Panc1 (cell line): ENCODE data around the gene RXFP2. TPM values are rescaled to one million over a fixed set of nuclear protein-coding genes. Genes with fewer than 3 reads are reported as not detected.

Experiments used
- ATAC-seq: fragments of 200-7000 bp; cut with Tn5 transposase; 2 replicates; pipeline ENCODE4 v1.9.1; 2020; ENCODE audit warnings: mild to moderate bottlenecking, moderate library complexity
- BruUV-seq: library from RNA; stranded (reverse); fragments of 400-500 nt; replicated peaks from 2 replicates; lab custom pipeline; 2021; lab: Mats Ljungman, UMichigan
- CTCF ChIA-PET: fragments of 300-600 bp; sonication (Branson Sonifier 250); formaldehyde crosslinking; loops from one replicate; lab custom pipeline; 2022; ENCODE audit warnings: antibody characterized with exemption; lab: Charles Lee
- POLR2A ChIA-PET: fragments of 300-600 bp; sonication (Branson Sonifier 250); formaldehyde crosslinking; loops from one replicate; lab custom pipeline; 2022; ENCODE audit warnings: antibody characterized with exemption; lab: Charles Lee
- DNase-seq: peaks from one replicate; pipeline ENCODE4 v3.0.0-alpha.2; 2010; ENCODE audit warnings: low read depth, low spot score
- H3K27ac ChIP-seq: 2 replicates; pipeline ENCODE4 v1.5.1; 2011; ENCODE audit warnings: mild to moderate bottlenecking, low read length, inconsistent platforms
- H3K27me3 ChIP-seq: fragments of 200-500 bp; sonication (Bioruptor generic); 2 replicates; pipeline ENCODE4 v1.6.0; 2014; ENCODE audit warnings: low read length, inconsistent platforms; ENCODE audit not compliant: control insufficient read depth, insufficient read depth
- H3K36me3 ChIP-seq: fragments of 200-500 bp; sonication (Bioruptor generic); 2 replicates; pipeline ENCODE4 v1.5.1; 2014; ENCODE audit warnings: inconsistent platforms, mild to moderate bottlenecking, low read length, moderate library complexity; ENCODE audit not compliant: control insufficient read depth, insufficient read depth
- H3K4me1 ChIP-seq: 2 replicates; pipeline ENCODE4 v1.5.1; 2011; ENCODE audit warnings: inconsistent platforms, mild to moderate bottlenecking, low read length, moderate library complexity; ENCODE audit not compliant: control insufficient read depth, insufficient read depth
- H3K4me3 ChIP-seq, 2 experiments: 2 replicates each; pipeline ENCODE4 v1.5.1; 2011 to 2012; ENCODE audit warnings: low read depth in 2 of 2, low read length in 2 of 2, mild to moderate bottlenecking in 2 of 2, inconsistent platforms in 1 of 2, moderate library complexity in 1 of 2
- H3K9me3 ChIP-seq: fragments of 200-500 bp; sonication (Bioruptor generic); 2 replicates; pipeline ENCODE4 v1.5.1; 2014; ENCODE audit warnings: low read depth, mild to moderate bottlenecking, inconsistent platforms, low read length, moderate library complexity; ENCODE audit not compliant: control insufficient read depth, insufficient read depth
- CTCF ChIP-seq: fragments of 450-650 bp; IDR thresholded peaks from 2 replicates; pipeline ENCODE4 v1.5.1; 2017; ENCODE audit warnings: mild to moderate bottlenecking
- POLR2AphosphoS5 ChIP-seq: IDR thresholded peaks from 2 replicates; pipeline ENCODE4 v1.6.1; 2012; ENCODE audit warnings: mild to moderate bottlenecking, low read depth, low read length, moderate library complexity
- SIN3A ChIP-seq: IDR thresholded peaks from 2 replicates; pipeline ENCODE4 v1.6.1; 2012; ENCODE audit warnings: low read depth, mild to moderate bottlenecking, low read length, moderate library complexity, borderline replicate concordance; ENCODE audit not compliant: insufficient read depth
- TCF7L2 ChIP-seq: IDR thresholded peaks from 2 replicates; pipeline ENCODE4 v1.6.1; 2011; ENCODE audit warnings: mild to moderate bottlenecking, low read depth, low read length, inconsistent platforms
- in situ Hi-C: cut with HindIII; loops from 2 replicates; pipeline ENCODE4 v1.10.0; 2016; ENCODE audit warnings: low sequenced_read_pairs, low pct_unique_long_range_greater_than_20kb
- intact Hi-C: fragments of 100-400 bp; cut with micrococcal nuclease; formaldehyde crosslinking; loops from one replicate; pipeline ENCODE4 v1.10.0; 2022; ENCODE audit not compliant: unreplicated experiment
- total RNA-seq: library from RNA; stranded (reverse); gene quantifications from one replicate; pipeline ENCODE4 v1.2.1, GENCODE V29; 2021; ENCODE audit not compliant: unreplicated experiment
- TF ChIP-seq, protein P1 (sequence below), 2 experiments: IDR thresholded peaks; 2 replicates each; pipeline ENCODE4 v1.6.1; 2011 to 2012; ENCODE audit warnings: low read depth in 2 of 2, control low read depth in 1 of 2, low read length in 1 of 2, mild to moderate bottlenecking in 1 of 2, moderate library complexity in 1 of 2; ENCODE audit not compliant: insufficient read depth in 1 of 2

Gene RXFP2
- total RNA-seq, 1 experiment from 2014 or later = not detected

DNA sequence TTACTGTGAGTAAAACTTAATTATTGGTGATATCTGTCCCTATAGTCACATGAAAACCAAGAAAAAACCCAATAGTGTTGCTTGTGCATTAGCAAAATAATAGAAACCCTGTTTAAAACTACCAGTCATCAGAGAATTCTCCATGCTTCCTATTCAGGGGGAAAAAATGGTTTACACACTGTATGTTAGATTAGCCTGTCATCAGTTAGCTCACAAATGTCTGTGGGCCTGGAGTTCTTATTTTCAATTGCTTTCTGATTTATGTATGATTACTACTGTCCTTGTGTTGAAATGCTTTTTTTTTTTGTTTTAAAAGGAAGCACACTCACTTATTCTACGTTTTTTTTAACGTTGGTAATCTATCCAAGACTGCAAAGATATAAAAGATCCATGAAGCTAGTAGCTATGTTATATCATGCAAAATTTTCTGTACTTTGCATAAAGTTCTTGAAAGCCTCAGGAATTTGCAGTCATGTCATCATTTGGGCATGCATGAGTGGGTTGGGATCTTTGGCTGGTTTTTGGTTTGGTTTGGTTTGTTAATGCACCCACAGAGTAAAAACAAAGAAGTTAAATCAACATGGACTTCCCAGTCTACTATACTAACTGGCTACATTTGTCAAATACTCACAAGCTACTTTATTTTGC lies 25.9 kb downstream of the RXFP2 start:
- DNase-seq (no peak), ATAC-seq (no peak)
- in situ Hi-C loops (no loop called here), intact Hi-C loops (no loop called here)
- Histone ChIP-seq H3K4me3 (no peak overlapping the region), H3K27me3 (peaks cover 4% of the 10 kb centered on the region; the same call in 1 of the 2 replicates), H3K4me1 (no peaks in the 10 kb centered on the region), H3K27ac (no peak overlapping the region), H3K36me3 (no peaks in the 10 kb centered on the region), H3K9me3 (no peaks in the 10 kb centered on the region)
- ChIA-PET POLR2A (no interaction called here), CTCF (no interaction called here)
- no peak for TF ChIP-seq SIN3A
- TF ChIP-seq, protein P1, sequence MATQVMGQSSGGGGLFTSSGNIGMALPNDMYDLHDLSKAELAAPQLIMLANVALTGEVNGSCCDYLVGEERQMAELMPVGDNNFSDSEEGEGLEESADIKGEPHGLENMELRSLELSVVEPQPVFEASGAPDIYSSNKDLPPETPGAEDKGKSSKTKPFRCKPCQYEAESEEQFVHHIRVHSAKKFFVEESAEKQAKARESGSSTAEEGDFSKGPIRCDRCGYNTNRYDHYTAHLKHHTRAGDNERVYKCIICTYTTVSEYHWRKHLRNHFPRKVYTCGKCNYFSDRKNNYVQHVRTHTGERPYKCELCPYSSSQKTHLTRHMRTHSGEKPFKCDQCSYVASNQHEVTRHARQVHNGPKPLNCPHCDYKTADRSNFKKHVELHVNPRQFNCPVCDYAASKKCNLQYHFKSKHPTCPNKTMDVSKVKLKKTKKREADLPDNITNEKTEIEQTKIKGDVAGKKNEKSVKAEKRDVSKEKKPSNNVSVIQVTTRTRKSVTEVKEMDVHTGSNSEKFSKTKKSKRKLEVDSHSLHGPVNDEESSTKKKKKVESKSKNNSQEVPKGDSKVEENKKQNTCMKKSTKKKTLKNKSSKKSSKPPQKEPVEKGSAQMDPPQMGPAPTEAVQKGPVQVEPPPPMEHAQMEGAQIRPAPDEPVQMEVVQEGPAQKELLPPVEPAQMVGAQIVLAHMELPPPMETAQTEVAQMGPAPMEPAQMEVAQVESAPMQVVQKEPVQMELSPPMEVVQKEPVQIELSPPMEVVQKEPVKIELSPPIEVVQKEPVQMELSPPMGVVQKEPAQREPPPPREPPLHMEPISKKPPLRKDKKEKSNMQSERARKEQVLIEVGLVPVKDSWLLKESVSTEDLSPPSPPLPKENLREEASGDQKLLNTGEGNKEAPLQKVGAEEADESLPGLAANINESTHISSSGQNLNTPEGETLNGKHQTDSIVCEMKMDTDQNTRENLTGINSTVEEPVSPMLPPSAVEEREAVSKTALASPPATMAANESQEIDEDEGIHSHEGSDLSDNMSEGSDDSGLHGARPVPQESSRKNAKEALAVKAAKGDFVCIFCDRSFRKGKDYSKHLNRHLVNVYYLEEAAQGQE (IDR thresholded peaks at IDR 0.05; ENCODE audit: insufficient read depth in 1 of 2, low read depth in 2 of 2, low read length in 1 of 2) = no peak
- no peak for TF ChIP-seq CTCF
- no peak for TF ChIP-seq POLR2AphosphoS5
- no peak for TF ChIP-seq TCF7L2
- no TSS peak for BruUV-seq

GRCh38 chr13:31767175-31767900 lies 28.0 kb downstream of the RXFP2 start:
- Histone ChIP-seq H3K27me3 (peaks cover 4% of the 10 kb centered on the region; the same call in 1 of the 2 replicates), H3K4me1 (no peaks in the 10 kb centered on the region), H3K36me3 (no peaks in the 10 kb centered on the region), H3K9me3 (no peaks in the 10 kb centered on the region), H3K27ac (no peak overlapping the region), H3K4me3 (no peak overlapping the region)
- TF ChIP-seq CTCF (no peak), TCF7L2 (no peak), POLR2AphosphoS5 (no peak), SIN3A (no peak)
- DNase-seq = no peak
- in situ Hi-C loops (no loop called here), intact Hi-C loops (no loop called here)
- ChIA-PET POLR2A (no interaction called here), CTCF (no interaction called here)
- BruUV-seq = no TSS peak
- no peak for ATAC-seq
